NT2/D1 (cell line): ENCODE data around the gene CPEB1.
"Not testable (repeated sequence)": the region's sequence is repeated elsewhere in the genome, so short reads cannot be mapped to it uniquely, and the experiment has no call there.

Source experiments
- SUZ12 ChIP-seq: IDR thresholded peaks from 2 replicates; pipeline ENCODE4 v1.6.1; 2011; ENCODE audit not compliant: insufficient read length, insufficient read depth; ENCODE audit errors: extremely low read depth
- YY1 ChIP-seq: IDR thresholded peaks from 2 replicates; pipeline ENCODE4 v1.6.1; 2011; ENCODE audit not compliant: insufficient read length, insufficient read depth
- ZNF274 ChIP-seq: IDR thresholded peaks from 2 replicates; pipeline ENCODE4 v1.6.1; 2011; ENCODE audit warnings: mild to moderate bottlenecking, low read depth, low read length

DNA sequence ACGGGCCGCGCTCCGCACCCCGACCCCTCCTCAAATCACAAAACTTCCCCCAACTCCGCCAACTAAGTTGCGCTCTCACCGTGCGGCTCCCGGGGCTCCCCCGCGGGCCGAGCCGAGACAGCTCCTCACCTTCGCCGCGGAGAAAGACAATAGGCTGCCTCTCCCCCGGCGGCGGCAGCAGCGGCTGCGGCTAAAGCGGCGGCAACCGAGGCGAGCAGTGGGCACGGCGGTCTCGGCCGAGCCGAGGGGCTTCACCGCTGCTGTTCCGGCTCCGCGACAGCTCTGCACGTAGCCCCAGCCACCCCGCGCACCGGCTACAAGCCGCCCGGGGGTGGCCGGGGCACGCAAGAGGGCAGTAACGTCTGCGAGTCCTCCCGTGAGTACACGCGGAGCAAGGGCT lies 133.6 kb downstream of the CPEB1 start:
- TF ChIP-seq ZNF274, YY1, SUZ12: not testable (repeated sequence)
